DMS114 treated with DMSO at 0.1 percent for 48 hours (cell line): ENCODE measurements around the gene KAT2B.
"Not testable (repeated sequence)": the region's sequence is repeated elsewhere in the genome, so short reads cannot be mapped to it uniquely, and the experiment has no call there.

Experiments used
- DNase-seq: peaks from one replicate; lab custom pipeline; 2025; ENCODE audit not compliant: unreplicated experiment; lab: John Stamatoyannopoulos, UW

Gene KAT2B

DNA sequence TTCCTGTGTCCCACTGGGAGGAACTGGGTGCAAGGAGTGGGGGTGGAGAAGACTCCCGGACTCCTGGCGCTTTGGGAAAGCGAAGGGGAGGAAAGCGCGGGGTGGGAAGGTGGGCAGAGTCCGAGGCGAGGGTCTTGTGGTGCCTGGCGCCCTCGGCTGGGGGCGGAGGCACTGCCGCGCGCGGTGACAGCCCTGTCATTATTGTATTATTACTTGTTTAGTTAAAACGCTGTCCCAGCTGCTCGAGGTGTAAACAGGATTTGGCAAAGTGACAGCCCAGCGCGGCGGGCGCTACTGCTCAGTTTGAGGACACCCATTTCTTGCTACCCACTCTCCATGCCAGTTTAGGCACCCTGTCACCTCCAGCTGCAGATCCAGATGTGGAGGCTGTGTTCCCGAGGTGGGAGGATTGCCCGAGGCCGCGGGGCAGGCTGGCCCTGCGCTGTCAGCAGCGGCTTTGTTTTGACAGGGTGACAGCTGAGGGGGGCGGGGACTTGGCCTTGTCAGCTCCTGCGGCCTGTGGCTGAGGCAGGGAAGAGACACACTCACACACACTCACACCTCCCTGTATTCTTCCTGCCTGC is 1.0 kb downstream of the KAT2B start:
- DNase-seq = no peak

DNA sequence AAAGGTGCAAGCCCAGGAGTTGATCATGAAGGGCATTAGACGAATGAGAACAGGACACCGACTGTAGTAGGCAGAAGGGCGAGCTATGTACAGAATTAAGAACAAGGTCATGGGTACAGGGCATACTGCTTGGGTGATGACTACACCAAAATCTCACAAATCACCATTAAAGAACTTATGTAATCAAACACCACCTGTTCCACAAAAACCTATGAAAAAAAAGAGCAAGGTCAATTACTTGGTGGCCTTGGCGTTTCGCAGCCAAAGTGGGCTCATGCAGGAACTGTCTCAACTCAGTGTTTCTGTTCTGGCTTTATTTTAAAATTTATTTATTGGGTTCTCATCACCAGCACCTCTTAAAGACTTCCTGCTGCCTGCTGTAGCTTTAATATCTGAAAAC is 2.1 kb downstream of the KAT2B start:
- no peak for DNase-seq

DNA sequence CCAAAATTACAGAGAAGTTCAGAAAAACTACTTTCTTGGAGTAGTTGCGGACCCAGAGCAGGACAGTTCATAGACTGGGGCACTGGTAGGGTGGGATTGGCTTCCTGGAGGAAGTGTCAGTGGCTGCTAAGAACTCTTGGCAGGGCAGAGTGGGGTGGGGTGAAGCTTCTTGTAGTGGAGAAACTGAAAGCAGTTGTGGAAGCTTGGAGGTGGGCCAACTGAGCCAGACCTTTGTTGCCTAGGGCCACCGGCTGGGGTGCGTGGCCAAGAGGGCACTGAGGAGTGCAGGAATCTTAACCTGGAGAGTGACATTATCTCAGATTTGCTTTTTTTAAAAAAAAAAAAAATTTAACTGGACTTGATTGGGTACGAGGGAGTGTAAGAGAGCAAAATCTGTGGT is 3.1 kb downstream of the KAT2B start:
- DNase-seq = no peak

DNA sequence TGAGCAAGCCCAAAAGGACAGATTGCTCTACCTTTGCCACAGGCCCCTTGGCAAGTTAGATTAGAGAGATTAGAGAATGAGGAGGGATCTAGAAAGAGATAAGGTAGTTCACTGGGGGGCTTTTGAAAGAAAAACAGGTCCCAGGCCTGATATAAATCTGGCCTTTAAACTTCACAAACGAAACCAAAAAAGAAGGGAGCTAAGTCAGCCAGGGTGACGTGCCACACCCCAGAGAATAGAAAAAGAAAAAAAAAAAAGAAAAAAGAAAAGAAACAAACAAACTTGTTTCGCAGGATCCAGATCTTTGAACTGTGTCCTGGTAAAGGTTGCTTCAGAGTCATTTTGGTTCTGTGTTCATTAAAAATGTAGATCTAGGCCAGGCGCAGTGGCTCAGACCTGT is 3.6 kb downstream of the KAT2B start:
- no peak for DNase-seq

DNA sequence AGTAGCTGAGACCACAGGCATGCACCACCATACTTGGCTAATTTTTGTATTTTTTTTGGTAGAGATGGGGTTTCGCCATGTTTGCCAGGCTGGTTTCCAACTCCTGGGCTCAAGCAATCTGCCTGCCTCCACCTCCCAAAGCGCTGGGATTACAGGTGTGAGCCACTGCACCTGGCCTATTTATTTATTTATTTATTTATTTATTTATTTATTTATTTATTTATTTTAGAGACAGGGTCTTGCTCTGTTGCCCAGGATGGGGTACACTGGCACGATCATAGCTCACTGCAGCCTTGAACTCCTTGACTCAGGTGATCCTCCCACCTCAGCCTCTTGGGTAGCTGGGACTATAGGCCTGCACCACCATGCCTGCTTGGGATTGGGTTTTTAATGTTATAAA is 4.9 kb downstream of the KAT2B start:
- DNase-seq = not testable (repeated sequence)

DNA sequence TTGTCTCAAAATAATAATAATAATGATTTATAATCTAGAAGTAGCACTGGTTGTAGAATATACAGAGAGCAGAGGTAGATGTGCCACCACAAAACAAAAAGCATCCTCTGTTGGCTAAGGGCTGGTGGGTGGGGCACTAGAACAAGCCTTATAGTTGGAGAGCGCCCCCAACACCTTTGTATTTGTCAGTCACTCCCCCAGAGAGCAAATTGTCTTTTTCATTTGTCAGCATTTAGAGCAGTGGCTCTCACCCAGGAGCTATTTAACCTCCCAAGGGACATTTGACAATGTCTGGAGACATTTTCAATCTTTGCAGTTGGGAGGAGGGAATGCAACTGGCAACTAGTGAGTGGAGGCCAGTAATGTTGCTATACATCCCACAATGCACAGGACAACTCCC is 6.3 kb downstream of the KAT2B start:
- DNase-seq = no peak

DNA sequence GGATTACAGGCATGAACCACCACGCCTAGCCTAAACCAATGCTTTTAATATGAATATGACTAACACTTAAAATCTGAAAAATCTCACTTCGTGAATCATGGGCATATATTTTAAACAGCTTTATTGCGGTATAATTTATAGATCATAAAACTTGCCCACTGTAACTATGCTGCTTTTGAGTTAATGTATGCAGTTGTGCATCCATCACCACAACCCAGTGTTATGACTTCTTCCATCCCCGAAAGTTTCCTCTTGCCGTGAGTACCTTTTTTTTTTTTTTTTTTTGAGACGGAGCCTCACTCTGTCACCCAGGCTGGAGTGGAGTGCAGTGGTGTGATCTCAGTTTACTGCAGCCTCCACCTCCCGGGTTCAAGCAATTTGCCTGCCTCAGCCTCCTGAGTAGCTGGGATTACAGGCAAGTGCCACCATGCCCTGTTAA is 7.1 kb downstream of the KAT2B start:
- DNase-seq = no peak

DNA sequence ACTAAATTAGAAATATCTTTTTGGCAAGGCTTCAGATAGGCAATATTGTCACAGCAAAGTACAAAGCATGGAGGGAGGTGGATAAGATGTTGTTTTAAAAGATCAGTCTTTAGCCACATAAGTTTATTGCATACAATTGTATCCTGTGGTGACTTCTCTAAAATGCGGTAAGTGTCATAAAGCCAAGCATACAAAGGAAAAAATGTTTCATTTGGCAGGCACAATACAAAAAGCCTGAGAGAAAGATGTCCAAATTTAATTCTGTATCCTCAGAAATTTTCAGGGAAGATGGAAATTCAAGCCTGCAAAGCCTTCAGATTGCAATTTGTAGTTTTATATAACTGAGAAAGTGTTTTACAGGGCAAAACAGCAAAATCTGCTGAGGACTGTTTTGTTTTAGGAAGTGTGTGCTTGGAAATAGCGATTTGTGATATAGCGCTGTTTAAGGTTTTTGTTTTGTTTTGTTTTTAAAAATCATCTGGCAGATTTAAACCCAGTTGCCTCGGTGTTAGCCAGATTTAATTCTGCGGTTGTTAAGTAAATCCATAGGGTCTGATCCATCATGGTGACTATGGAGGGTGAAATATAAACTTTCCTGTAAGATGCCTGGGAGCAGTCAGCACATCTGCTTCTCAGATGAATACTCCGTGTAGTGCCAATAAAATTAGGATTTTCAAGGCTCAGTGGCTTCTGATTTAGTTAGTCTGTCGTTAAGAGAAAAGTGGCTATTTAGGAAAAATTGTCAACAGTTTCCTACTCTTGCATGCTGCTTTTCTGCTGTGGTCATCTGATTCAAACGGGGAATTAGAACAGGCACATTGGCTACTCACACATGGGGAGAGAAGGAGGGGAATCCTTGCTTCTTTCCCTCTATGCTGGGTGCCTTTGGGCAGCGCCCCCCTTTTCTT is 8.0 kb downstream of the KAT2B start:
- DNase-seq = no peak

DNA sequence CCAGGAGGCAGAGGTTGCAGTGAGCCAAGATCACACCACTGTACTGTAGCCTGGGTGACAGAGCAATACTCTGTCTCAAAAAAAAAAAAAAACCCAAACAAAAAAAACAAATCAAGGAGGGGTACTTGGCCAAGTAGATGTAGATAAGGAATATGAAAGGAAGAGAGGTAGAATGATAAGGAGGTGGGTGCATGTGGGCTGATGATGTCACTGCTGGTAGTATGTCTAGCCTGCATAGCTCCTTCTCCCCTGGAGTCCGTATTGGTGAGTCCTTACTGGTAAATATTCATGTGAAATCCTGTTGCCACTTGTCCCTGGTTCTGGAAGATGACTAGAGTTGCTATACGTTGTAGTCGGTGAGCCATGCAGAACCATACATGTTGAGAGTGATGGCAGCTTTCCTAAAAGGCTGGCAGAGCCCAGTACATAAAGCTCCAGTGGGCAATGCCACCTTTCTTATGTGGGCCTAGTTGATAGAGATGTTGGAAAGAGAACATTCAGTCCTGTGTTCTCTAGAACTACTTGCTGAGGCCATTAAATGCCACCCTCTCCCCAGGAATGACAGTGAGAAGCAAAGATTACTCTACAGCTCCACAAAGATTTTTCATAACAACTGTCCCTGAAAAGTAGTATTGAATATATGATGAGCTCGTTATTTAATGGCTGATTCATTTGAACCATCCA is 11.0 kb downstream of the KAT2B start:
- no peak for DNase-seq

DNA sequence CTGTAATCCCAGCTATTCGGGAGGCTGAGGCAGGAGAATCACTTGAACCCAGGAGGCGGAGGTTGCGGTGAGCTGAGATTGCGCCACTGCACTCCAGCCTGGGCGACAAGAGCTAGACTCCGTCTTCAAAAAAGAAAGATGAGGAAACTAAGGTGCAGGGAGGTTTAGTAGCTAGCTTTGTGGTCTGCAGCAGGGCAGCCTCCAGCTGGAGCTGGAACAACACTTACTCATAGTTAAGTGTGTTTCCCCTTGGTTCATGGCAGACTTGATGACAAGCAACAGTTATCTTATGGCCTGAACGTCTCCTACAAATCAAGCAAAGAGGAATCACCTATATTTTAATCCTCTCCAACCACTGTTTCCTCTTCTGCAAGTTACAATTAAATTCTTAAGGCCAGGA is 12.6 kb downstream of the KAT2B start:
- no peak for DNase-seq

DNA sequence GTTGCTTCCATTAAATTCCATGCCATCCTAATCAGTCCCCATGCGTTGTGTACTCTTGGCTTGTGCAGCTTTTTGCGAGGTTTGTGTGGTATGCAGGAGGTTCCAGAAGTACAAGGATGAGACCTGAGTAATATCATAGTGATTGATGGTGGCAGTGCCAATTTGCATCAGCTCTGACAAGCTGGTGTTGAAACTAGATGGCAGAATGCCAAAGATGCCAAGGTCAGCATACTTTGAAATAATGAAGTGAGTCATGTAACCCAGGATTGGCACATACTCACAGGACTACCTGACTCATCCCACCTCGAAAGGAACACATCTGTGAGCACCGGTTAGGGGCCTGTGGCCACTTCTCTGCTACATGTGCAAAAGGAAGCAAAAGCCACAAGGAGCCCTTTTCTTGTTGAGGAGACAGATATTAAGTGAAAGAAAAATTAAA is 14.3 kb downstream of the KAT2B start:
- DNase-seq = no peak

DNA sequence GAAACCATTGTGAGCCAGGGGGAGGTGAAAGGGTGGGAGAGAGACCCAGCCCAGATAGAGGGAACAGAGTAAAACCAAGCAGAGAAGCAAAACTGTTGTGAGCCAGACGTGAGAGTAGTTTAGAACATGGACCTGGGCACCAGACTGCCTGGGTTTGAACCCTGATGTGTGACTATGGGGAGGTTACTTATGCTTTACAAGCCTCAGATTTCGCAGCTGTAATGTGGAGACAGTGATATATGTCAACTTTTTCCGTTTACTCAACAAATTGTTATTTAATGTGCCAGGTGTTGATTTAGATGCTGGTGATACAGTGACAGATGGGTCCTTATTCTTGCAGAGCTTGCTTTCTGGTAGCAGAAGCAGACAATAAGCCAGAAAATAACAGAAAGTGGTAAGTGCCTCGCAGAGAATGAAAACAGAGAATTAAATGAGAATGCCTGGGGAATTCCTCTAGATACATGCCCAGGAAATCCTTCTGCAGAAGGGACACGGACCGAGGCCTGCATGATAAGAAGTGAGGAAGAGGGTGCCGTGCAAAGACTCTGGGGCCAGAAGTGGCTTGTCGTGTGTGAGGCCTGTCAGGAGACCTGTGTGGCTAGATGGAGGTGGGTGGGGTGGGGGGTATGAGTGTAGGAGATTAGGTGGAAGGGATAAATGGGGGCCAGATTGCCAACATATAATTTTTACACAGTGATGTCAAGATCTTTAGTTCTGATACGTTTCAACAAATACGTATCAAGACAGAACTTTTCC is 15.0 kb downstream of the KAT2B start:
- DNase-seq = no peak

DNA sequence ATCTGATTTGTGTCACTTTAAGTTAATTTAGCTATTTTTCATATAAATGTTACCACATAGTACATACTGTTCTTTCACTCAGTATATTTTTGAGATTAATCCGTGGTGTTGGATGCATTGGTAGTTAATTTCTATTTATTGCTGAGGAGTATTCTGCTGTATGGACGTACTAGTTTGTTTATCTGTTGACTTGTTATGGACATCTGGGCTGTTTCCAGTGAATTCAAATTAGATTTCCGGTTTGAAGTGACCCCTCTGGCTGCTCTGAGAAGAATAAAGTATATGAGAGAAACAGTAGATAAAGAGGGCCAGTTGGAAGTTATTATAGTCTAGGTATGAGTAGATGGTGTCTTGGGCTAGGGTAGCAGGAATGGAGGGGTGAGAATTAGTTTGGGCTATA is 15.6 kb downstream of the KAT2B start:
- no peak for DNase-seq

DNA sequence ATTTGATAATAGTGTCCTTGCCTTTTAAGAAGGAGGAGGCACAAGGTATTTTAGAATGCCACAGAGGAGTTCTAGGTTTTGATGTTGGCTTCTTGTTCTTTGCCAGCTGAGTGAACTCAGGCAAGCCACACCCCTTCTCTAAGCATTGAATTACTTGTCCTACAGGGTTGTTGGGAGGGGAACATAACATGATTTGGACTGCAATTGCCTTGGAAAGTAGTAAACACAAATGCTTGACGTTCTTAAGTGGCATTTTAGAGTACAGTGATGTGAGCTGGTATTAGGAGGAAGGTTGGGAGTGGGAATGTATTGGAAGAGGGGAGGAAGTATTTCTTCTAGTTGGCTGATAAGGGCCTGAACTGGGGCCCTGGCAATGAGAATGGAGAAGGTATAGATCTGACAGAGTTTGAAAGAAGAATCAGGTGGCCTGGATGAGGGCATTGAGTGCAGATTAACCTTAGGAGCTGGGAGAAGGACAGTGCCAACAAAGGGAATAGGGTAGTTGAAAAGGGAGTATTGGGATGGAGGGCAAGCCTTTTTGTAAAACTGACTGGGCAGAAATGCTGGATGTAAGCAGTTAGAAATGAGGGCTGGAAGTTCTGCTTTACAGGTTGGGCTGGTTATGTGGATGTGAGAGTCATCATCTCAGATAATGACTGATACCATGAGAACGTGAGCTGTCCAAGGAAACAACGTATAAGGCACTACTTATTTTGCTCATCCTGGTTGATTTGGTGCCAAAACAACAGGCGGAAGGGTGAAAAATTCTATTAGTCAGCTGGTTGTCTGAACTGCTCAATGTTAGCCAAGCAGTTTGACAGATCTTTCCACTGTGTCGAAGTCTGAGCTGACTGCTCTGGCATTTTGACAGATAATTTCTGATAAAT is 16.7 kb downstream of the KAT2B start:
- no peak for DNase-seq

DNA sequence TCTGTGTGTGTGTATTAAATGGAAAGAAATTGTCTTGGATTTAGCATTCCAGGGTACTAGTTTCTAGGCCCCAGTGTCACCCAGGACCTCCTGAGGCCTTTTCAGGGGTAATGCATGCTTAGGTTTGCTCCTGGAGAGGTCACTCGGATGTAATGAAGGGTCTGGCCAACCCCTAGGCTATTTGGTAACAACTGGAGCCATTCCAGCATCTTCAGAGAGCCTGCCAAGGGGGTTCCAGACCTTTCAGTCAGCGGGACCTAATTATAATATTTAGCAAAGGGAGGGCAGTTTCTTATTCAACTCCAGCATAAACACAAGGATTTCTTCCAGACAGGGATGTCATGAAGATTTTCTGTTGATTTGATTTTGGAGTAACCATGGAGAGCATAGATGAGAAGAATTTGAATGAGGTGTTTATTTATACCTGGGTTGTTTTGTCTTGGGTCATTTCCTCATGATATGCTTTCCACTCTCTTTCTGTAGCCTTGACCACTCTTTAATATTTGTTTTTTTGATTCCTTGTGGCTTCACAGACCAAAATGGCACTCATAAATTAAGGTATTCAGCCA is 17.4 kb downstream of the KAT2B start:
- no peak for DNase-seq

DNA sequence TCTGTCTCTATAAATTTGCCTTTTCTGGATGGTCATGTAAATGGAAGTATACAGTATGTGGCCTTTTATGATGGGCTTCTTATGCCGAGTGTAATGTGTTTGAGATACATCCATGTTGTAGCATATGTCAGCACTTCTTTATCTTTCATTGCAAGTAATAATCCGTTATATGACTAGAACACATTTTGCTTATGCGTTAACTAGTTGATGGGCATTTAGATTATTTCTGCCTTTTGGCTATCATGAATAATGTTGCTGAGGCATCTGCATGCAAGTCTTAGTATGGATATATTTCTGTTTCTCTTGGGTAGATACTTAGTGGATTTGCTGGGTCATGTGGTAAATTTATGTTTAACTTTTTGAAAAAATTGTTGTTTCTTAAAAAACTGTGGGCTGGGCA is 19.7 kb downstream of the KAT2B start:
- DNase-seq = no peak

DNA sequence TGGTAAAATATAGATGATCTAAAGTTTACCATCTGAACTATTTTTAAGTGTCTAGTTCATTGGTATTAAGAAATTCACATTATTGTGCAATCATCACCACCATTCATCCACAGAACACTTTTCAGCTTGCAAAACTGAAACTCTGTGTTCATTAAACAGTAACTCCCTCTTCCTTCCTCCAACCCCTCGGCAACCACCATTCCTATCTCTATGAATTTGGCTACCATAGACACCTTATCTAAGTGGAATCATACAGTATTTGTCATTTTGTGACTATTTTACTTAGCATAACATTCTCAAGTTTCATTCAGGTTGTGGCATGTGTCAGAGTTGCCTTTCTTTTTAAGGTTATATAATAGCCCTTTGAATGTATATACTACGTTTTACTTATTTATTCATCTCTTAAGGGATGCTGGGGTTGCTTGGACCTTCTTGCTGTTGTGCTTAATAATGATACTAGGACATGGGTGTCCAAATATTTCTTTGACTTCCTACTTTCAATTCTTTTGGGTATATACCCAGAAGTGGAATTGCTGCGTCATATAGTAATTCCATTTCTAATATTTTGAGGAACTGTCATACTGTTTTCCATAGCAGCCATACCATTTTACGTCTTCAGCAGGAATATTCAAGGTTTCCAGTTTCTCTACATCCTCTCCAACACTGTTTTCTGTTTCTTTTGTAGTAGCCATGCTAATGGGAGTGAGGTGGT is 20.9 kb downstream of the KAT2B start:
- no peak for DNase-seq

DNA sequence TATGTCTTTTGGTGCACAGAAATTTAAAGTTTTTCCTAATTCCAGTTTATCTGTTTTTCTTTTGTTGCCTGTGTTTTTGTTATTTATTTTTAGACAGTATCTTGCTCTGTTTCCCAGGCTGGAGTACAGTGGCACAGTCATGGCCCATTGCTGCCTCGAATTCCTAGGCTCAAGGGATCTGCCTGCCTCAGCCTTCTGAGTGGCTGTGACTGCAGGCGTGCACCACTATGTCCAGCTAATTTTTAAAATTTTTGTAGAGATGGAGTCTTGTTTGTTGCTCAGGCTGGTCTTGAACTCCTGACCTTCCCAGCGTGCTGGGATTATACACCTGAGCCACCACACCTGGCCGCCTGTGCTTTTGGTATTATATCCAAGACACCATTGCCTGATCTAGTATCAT is 22.8 kb downstream of the KAT2B start:
- no peak for DNase-seq

DNA sequence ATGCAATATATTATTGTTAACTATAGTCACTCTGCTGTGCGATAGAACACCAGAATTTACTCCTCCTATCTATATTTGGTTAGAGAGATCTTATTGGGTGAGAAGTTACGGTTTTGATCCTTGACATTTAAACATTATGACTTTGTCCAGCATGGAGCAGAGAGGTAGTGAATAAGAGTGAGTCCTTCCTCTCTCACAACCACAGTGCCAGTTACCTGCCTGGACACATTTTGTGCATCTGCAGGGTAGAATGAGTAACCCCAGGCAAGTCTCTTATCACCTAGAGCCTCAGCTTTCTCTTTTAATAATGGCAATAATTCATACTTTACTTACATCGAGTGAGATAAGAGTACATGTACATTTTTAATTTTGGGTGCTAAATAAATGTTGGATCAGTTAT is 24.1 kb downstream of the KAT2B start:
- DNase-seq = no peak
